ENCODE measurements around the gene CASZ1. TPM values are rescaled to one million over a fixed set of nuclear protein-coding genes. Genes with fewer than 3 reads are reported as not detected.

The CASZ1 gene
- total and polyA plus RNA-seq, 9 of the 15 experiments (the other 6 are each of a cell fraction or from before 2014, with no cell fraction given), result 0.01 to 4.0 (median 0.76) TPM; not detected in 1

- TF ChIP-seq ZNF512 (tag; IDR thresholded peaks at IDR 0.05), result no peak
Measured at GRCh38 chr1:10602936-10603335, 193.5 kb downstream of the CASZ1 start (continued).

- intact Hi-C loops (cut with micrococcal nuclease), result no loop called here
- DNase-seq (ENCODE audit: extremely low read depth in 1 of 4, low spot score in 3 of 4) (no peak), ATAC-seq (no peak), FAIRE-seq (no peak)
- Histone ChIP-seq H2AFZ (ENCODE audit: low read depth, low read length) (no peak overlapping the region), H4K20me1 (replicated peaks; ENCODE audit: control insufficient read depth, insufficient read depth, low read length) (no peaks in the 10 kb centered on the region), H3K79me2 (ENCODE audit: control insufficient read depth, insufficient read depth, low read length) (no peaks in the 10 kb centered on the region), H3K9me3 (replicated peaks; ENCODE audit: control insufficient read depth, insufficient read depth, low read depth, low read length) (no peaks in the 10 kb centered on the region), H3K9ac (ENCODE audit: insufficient read depth in 1 of 2, low read depth in 2 of 2, low read length in 2 of 2) (peak overlapping the region in 1 of 2 experiments; percentile 62; a peak in 1 of 4 replicates), H3K27ac (ENCODE audit: extremely low read depth, low read depth, low read length) (no peak overlapping the region), H3K4me3 (no peak overlapping the region), H3K9me1 (ENCODE audit: control insufficient read depth, insufficient read depth, low read length) (no peaks in the 10 kb centered on the region), H3K27me3 (ENCODE audit: control insufficient read depth in 2 of 2, insufficient read depth in 2 of 2, low read length in 2 of 2) (no peaks in the 10 kb centered on the region), H3K4me2 (ENCODE audit: insufficient read depth, low read length) (no peak overlapping the region), H3K4me1 (replicated peaks in 1 of 2; ENCODE audit: control insufficient read depth in 2 of 2, insufficient read depth in 2 of 2, low read length in 2 of 2) (no peaks in the 10 kb centered on the region), H3K36me3 (ENCODE audit: control insufficient read depth, insufficient read depth, low read length) (peaks cover 24% of the 10 kb centered on the region; the same call in 1 of the 3 replicates)
- no TSS peak for BruUV-seq (replicated peaks)
- POLR2A ChIA-PET, result no interaction called here
- 92% methylated on average over 6 of the region's 6 CpGs for WGBS (ENCODE audit: insufficient coverage, low coverage, missing lambda C conversion rate)
- CTCF ChIA-PET (ENCODE audit: low intra/inter-chr PET ratio), result no interaction called here
- in situ Hi-C loops (cut with MboI), result no loop called here
- TF ChIP-seq, protein P1, sequence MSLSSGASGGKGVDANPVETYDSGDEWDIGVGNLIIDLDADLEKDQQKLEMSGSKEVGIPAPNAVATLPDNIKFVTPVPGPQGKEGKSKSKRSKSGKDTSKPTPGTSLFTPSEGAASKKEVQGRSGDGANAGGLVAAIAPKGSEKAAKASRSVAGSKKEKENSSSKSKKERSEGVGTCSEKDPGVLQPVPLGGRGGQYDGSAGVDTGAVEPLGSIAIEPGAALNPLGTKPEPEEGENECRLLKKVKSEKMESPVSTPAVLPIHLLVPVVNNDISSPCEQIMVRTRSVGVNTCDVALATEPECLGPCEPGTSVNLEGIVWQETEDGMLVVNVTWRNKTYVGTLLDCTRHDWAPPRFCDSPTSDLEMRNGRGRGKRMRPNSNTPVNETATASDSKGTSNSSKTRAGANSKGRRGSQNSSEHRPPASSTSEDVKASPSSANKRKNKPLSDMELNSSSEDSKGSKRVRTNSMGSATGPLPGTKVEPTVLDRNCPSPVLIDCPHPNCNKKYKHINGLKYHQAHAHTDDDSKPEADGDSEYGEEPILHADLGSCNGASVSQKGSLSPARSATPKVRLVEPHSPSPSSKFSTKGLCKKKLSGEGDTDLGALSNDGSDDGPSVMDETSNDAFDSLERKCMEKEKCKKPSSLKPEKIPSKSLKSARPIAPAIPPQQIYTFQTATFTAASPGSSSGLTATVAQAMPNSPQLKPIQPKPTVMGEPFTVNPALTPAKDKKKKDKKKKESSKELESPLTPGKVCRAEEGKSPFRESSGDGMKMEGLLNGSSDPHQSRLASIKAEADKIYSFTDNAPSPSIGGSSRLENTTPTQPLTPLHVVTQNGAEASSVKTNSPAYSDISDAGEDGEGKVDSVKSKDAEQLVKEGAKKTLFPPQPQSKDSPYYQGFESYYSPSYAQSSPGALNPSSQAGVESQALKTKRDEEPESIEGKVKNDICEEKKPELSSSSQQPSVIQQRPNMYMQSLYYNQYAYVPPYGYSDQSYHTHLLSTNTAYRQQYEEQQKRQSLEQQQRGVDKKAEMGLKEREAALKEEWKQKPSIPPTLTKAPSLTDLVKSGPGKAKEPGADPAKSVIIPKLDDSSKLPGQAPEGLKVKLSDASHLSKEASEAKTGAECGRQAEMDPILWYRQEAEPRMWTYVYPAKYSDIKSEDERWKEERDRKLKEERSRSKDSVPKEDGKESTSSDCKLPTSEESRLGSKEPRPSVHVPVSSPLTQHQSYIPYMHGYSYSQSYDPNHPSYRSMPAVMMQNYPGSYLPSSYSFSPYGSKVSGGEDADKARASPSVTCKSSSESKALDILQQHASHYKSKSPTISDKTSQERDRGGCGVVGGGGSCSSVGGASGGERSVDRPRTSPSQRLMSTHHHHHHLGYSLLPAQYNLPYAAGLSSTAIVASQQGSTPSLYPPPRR (CRISPR knock-in tag; IDR thresholded peaks at IDR 0.05; ENCODE audit: borderline replicate concordance), result no peak
- TF ChIP-seq PCBP2 (IDR thresholded peaks at IDR 0.05; ENCODE audit: low read depth, low read length, poor library complexity, severe bottlenecking) (no peak), SNRNP70 (optimal IDR thresholded peaks at IDR 0.05; ENCODE audit: low read depth, low read length) (no peak), MIER1 (IDR thresholded peaks at IDR 0.05; ENCODE audit: low read depth) (no peak), NELFE (IDR thresholded peaks at IDR 0.05; ENCODE audit: insufficient read depth, insufficient read length) (no peak)
- TF ChIP-seq, protein P2, sequence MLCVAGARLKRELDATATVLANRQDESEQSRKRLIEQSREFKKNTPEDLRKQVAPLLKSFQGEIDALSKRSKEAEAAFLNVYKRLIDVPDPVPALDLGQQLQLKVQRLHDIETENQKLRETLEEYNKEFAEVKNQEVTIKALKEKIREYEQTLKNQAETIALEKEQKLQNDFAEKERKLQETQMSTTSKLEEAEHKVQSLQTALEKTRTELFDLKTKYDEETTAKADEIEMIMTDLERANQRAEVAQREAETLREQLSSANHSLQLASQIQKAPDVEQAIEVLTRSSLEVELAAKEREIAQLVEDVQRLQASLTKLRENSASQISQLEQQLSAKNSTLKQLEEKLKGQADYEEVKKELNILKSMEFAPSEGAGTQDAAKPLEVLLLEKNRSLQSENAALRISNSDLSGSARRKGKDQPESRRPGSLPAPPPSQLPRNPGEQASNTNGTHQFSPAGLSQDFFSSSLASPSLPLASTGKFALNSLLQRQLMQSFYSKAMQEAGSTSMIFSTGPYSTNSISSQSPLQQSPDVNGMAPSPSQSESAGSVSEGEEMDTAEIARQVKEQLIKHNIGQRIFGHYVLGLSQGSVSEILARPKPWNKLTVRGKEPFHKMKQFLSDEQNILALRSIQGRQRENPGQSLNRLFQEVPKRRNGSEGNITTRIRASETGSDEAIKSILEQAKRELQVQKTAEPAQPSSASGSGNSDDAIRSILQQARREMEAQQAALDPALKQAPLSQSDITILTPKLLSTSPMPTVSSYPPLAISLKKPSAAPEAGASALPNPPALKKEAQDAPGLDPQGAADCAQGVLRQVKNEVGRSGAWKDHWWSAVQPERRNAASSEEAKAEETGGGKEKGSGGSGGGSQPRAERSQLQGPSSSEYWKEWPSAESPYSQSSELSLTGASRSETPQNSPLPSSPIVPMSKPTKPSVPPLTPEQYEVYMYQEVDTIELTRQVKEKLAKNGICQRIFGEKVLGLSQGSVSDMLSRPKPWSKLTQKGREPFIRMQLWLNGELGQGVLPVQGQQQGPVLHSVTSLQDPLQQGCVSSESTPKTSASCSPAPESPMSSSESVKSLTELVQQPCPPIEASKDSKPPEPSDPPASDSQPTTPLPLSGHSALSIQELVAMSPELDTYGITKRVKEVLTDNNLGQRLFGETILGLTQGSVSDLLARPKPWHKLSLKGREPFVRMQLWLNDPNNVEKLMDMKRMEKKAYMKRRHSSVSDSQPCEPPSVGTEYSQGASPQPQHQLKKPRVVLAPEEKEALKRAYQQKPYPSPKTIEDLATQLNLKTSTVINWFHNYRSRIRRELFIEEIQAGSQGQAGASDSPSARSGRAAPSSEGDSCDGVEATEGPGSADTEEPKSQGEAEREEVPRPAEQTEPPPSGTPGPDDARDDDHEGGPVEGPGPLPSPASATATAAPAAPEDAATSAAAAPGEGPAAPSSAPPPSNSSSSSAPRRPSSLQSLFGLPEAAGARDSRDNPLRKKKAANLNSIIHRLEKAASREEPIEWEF (CRISPR knock-in tag; IDR thresholded peaks at IDR 0.05), result no peak
Measured at GRCh38 chr1:10601342-10602070, 194.9 kb downstream of the CASZ1 start.
